Caco-2 (cell line): Measurements from ENCODE around the gene SHC1. TPM values are rescaled to one million over a fixed set of nuclear protein-coding genes. Genes with fewer than 3 reads are reported as not detected.

Experiments used
- BruUV-seq: library from RNA; stranded (reverse); fragments of 400-500 nt; replicated peaks from 2 replicates; lab custom pipeline; 2021; lab: Mats Ljungman, UMichigan
- CTCF ChIA-PET: fragments of 300-600 bp; sonication (Branson Sonifier 250); formaldehyde crosslinking; loops from one replicate; lab custom pipeline; 2022; ENCODE audit warnings: antibody characterized with exemption; lab: Charles Lee
- POLR2A ChIA-PET: fragments of 300-600 bp; sonication (Branson Sonifier 250); formaldehyde crosslinking; loops from one replicate; lab custom pipeline; 2022; ENCODE audit warnings: antibody characterized with exemption; lab: Charles Lee
- DNase-seq, 2 experiments: peaks; one replicate each; pipeline versions ENCODE4 v3.0.0 to v3.0.0-alpha.2; 2020 to 2022
- H3K27me3 ChIP-seq: replicated peaks from 2 replicates; pipeline ENCODE4 v1.6.0; 2011; ENCODE audit warnings: low read length; ENCODE audit not compliant: control insufficient read depth, insufficient read depth
- H3K36me3 ChIP-seq: 2 replicates; pipeline ENCODE4 v1.5.1; 2011; ENCODE audit warnings: low read length; ENCODE audit not compliant: control insufficient read depth, insufficient read depth
- H3K4me1 ChIP-seq: fragments of 250-450 bp; sonication (Bioruptor Pico); 2 replicates; pipeline ENCODE4 v1.5.1; 2020; ENCODE audit warnings: mild to moderate bottlenecking
- H3K4me3 ChIP-seq: 2 replicates; pipeline ENCODE4 v1.5.1; 2011; ENCODE audit warnings: low read depth, mild to moderate bottlenecking, control low read depth, low read length
- H3K9me3 ChIP-seq: fragments of 250-450 bp; sonication (Bioruptor Pico); 2 replicates; pipeline ENCODE4 v1.5.1; 2020; ENCODE audit warnings: mild to moderate bottlenecking, moderate library complexity
- H3K27ac Mint-ChIP-seq: one replicate; pipeline ENCODE4 v1.8.0; 2022; ENCODE audit warnings: mixed read lengths; ENCODE audit not compliant: unreplicated experiment
- H3K27me3 Mint-ChIP-seq: one replicate; pipeline ENCODE4 v1.8.0; 2022; ENCODE audit warnings: mixed read lengths; ENCODE audit not compliant: insufficient read depth, unreplicated experiment
- H3K36me3 Mint-ChIP-seq: one replicate; pipeline ENCODE4 v1.8.0; 2022; ENCODE audit warnings: mild to moderate bottlenecking, mixed read lengths; ENCODE audit not compliant: insufficient read depth, unreplicated experiment
- H3K4me1 Mint-ChIP-seq: one replicate; pipeline ENCODE4 v1.8.0; 2022; ENCODE audit warnings: low read depth, mixed read lengths; ENCODE audit not compliant: unreplicated experiment
- H3K4me3 Mint-ChIP-seq: one replicate; pipeline ENCODE4 v1.8.0; 2022; ENCODE audit warnings: mild to moderate bottlenecking, moderate library complexity, mixed read lengths; ENCODE audit not compliant: unreplicated experiment
- H3K9me3 Mint-ChIP-seq: one replicate; pipeline ENCODE4 v1.8.0; 2022; ENCODE audit warnings: mixed read lengths; ENCODE audit not compliant: unreplicated experiment
- CTCF ChIP-seq, 2 experiments: fragments of 200-600 bp in 1 of 2; IDR thresholded peaks; 1 replicate in 1 of 2; 2 replicates in 1 of 2; pipeline versions ENCODE4 v1.5.1 to v1.8.0; 2011 to 2022; ENCODE audit warnings: antibody characterized with exemption in 1 of 2, control low read depth in 1 of 2, inconsistent platforms in 1 of 2, low read depth in 1 of 2, low read length in 1 of 2, mild to moderate bottlenecking in 1 of 2, moderate library complexity in 1 of 2; ENCODE audit not compliant: insufficient read depth in 1 of 2, severe bottlenecking in 1 of 2, unreplicated experiment in 1 of 2
- intact Hi-C: fragments of 100-400 bp; cut with micrococcal nuclease; formaldehyde crosslinking; loops from one replicate; pipeline ENCODE4 v1.10.0; 2022; ENCODE audit not compliant: unreplicated experiment
- total RNA-seq: library from RNA; stranded (reverse); gene quantifications from 2 replicates; pipeline ENCODE4 v1.2.3, GENCODE V29; 2022

The SHC1 gene
- total RNA-seq, 1 experiment from 2014 or later: 59.6 TPM

GRCh38 chr1:154992721-154993571, 22.4 kb upstream of the SHC1 start:
- DNase-seq: peak in 1 of 2 experiments; percentile 30
- H3K36me3 Mint-ChIP-seq: peaks cover 29% of the 10 kb centered on the region
- Histone ChIP-seq H3K4me1 (0 out of 2 replicates have a peak, but pooled peaks cover 7% of the 10 kb centered on the region), H3K36me3 (peaks cover 6% of the 10 kb centered on the region), H3K4me3 (no peak overlapping the region), H3K9me3 (no peaks in the 10 kb centered on the region), H3K27me3 (no peaks in the 10 kb centered on the region)
- no peak overlapping the region for H3K4me3 Mint-ChIP-seq
- no peaks in the 10 kb centered on the region for H3K9me3 Mint-ChIP-seq
- intact Hi-C loops: no loop called here
- ChIA-PET CTCF (interaction anchor here (0.6 to 1.8 kb wide), 9 partner anchors 10 to 69 kb away, joined by 3 to 6 read pairs (median 3); partner anchors contain the start of genes FLAD1 and PMVK), POLR2A (interaction anchor here (0.9 to 1.5 kb wide), 4 partner anchors 8 to 32 kb away, joined by 3 to 14 read pairs (median 4); partner anchors contain the start of genes CKS1B, FLAD1 and PYGO2)
- peak in 1 of 2 experiments; percentile 36 for TF ChIP-seq CTCF (IDR thresholded peaks at IDR 0.05; ENCODE audit: insufficient read depth in 1 of 2, low read depth in 1 of 2, low read length in 1 of 2, severe bottlenecking in 1 of 2, unreplicated experiment in 1 of 2)
- no peaks in the 10 kb centered on the region for H3K27me3 Mint-ChIP-seq
- peaks cover 15% of the 10 kb centered on the region for H3K4me1 Mint-ChIP-seq
- no TSS peak for BruUV-seq
- H3K27ac Mint-ChIP-seq: no peak overlapping the region

DNA sequence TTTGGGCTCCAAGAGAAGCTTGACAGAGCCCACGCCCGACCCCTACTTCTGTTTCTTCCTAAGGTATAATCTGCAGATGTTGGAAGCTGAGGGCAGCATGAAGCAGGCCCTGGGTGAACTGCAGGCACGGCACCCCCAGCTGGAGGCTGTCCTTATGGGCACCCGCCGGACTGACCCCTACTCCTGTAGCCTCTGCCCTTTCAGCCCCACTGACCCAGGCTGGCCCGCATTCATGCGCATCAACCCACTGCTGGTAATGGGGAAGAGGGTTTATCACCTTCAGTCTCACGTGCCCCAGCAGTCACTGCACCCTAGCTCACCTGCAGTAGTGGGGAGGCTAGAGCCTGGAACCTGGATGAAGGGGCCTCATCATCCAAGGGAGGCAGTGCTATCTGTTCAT, 19.7 kb upstream of the SHC1 start:
- Mint-ChIP-seq H3K4me3 (no peak overlapping the region), H3K27ac (no peak overlapping the region), H3K36me3 (peaks cover 50% of the 10 kb centered on the region), H3K9me3 (no peaks in the 10 kb centered on the region), H3K4me1 (no peaks in the 10 kb centered on the region), H3K27me3 (no peaks in the 10 kb centered on the region)
- no peak overlapping the region for H3K4me3 ChIP-seq
- no peak for TF ChIP-seq CTCF (IDR thresholded peaks at IDR 0.05; ENCODE audit: insufficient read depth in 1 of 2, low read depth in 1 of 2, low read length in 1 of 2, severe bottlenecking in 1 of 2, unreplicated experiment in 1 of 2)
- H3K4me1 ChIP-seq: 0 out of 2 replicates have a peak, but pooled peaks cover 7% of the 10 kb centered on the region
- H3K36me3 ChIP-seq: peaks cover 8% of the 10 kb centered on the region
- POLR2A ChIA-PET: interaction anchor here (0.6 kb wide), 1 partner anchor 95 kb away, joined by 3 read pairs; no protein-coding TSS in a partner anchor
- no peak for DNase-seq
- CTCF ChIA-PET: interaction anchor here (0.9 kb wide), 1 partner anchor 9 kb away, joined by 3 read pairs; no protein-coding TSS in a partner anchor
- H3K9me3 ChIP-seq: no peaks in the 10 kb centered on the region
- no TSS peak for BruUV-seq
- no peaks in the 10 kb centered on the region for H3K27me3 ChIP-seq
- intact Hi-C loops: no loop called here

DNA sequence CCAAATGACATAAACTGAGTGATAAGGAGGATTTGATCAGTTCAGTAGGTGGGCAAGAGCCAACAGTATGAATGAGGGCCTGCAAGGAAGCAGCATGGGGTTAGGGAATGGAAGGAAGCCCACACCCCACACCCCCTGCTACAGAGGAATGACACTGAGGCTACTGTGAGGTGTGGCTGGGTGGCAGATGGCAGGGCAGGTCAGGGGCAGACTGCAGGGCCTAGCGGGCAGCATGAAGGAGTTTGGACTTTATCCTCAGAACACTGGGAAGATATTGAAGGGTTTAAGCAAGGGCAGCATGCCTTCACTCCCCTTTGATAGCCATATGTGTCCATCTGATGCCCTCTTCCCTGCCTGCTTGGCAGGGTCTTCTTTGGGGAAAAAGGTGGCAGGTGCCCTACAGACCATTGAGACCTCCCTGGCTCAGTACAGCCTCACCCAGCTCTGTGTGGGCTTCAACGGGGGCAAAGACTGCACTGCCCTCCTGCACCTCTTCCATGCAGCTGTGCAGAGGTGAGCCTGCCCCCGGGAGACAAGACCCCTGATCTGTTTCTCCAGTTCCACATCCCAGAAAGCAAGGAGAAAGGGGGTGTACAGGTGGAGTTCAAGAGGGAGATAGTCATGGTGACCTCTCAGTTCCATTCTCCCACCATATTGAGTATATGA, 18.8 kb upstream of the SHC1 start:
- Mint-ChIP-seq H3K36me3 (peaks cover 53% of the 10 kb centered on the region), H3K27me3 (no peaks in the 10 kb centered on the region), H3K4me1 (no peaks in the 10 kb centered on the region), H3K4me3 (no peak overlapping the region), H3K9me3 (no peaks in the 10 kb centered on the region), H3K27ac (no peak overlapping the region)
- no TSS peak for BruUV-seq
- Histone ChIP-seq H3K4me1 (peaks cover 7% of the 10 kb centered on the region; the same call in 1 of the 2 replicates), H3K36me3 (peaks cover 8% of the 10 kb centered on the region), H3K4me3 (no peak overlapping the region), H3K9me3 (no peaks in the 10 kb centered on the region), H3K27me3 (no peaks in the 10 kb centered on the region)
- CTCF ChIA-PET: no interaction called here
- no peak for DNase-seq
- intact Hi-C loops: no loop called here
- POLR2A ChIA-PET: no interaction called here
- TF ChIP-seq CTCF (IDR thresholded peaks at IDR 0.05; ENCODE audit: insufficient read depth in 1 of 2, low read depth in 1 of 2, low read length in 1 of 2, severe bottlenecking in 1 of 2, unreplicated experiment in 1 of 2): no peak
